ENCODE results near the gene TRIOBP. TPM values are rescaled to one million over a fixed set of nuclear protein-coding genes. Genes with fewer than 3 reads are reported as not detected.

Gene TRIOBP
- total and polyA plus RNA-seq, 2 of the 4 experiments (the other 2 are of a cell fraction): 46.4 to 69.8 TPM

DNA sequence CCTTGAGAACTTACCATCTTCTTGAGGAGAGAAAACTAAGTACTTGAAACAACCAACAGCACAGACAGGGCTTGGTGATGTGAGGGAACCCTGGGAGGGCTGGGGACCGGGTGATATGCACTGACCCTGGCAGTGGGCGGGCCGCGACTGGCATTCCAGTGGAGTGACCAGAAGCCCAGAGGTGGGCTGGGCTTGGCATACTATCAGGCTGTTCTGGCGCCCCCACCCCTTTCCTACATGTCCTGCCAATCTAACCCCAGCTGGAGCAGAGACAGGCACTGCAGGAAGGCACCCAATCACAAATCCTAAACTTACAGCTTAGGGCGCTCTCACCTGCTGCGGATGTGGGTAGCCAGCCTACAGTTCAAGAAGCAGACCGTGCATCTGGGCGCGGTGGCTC lies 56.9 kb downstream of the TRIOBP start:
- H4K91ac ChIP-seq (ENCODE audit: insufficient read depth, low read depth, low read length): peak overlapping the region; percentile 57
- H3K27me3 ChIP-seq (ENCODE audit: control insufficient read depth, insufficient read depth, low read length): no peaks in the 10 kb centered on the region
- ChIA-PET POLR2A (ENCODE audit: unreplicated experiment) (no interaction called here), CTCF (no interaction called here)
- peak overlapping the region; percentile 66 for H2BK5ac ChIP-seq (ENCODE audit: low read depth, low read length, poor library complexity, severe bottlenecking)
- H2AK9ac ChIP-seq (replicated peaks; ENCODE audit: low read depth, low read length, poor library complexity): peak overlapping the region; percentile 63
- intact Hi-C loops (cut with micrococcal nuclease) (no loop called here), dilution Hi-C loops (cut with HindIII; ENCODE audit: low sequenced_read_pairs, unreplicated experiment) (no loop called here), in situ Hi-C loops (cut with MboI; ENCODE audit: low sequenced_read_pairs) (no loop called here)
- H2BK20ac ChIP-seq (ENCODE audit: low read depth, low read length): peak overlapping the region; percentile 57
- H2BK15ac ChIP-seq (ENCODE audit: low read depth, low read length): peak overlapping the region; percentile 89; the same call in 1 of the 3 replicates
- BruUV-seq (replicated peaks): no TSS peak
- peaks cover 50% of the 10 kb centered on the region for H3K36me3 ChIP-seq (ENCODE audit: control insufficient read depth, insufficient read depth, low read length)
- peak overlapping the region; percentile 86; the same call in 1 of the 2 replicates for H2AK5ac ChIP-seq (ENCODE audit: low read depth, low read length)
- peak overlapping the region; percentile 48 for H3K23ac ChIP-seq (ENCODE audit: low read depth, low read length)
- DNase-seq (peak; percentile 33), ATAC-seq (ENCODE audit: low read depth) (no peak)
- 100% methylated on average over 1 of the region's 10 CpGs; no CpG with 5 or more reads in 1 of the 2 experiments for WGBS, 2 experiments (ENCODE audit: extremely low coverage in 2 of 2, insufficient read length in 1 of 2)
- peaks cover 44% of the 10 kb centered on the region for H3K4me1 ChIP-seq (ENCODE audit: control insufficient read depth, insufficient read depth, low read length)
- H3K79me1 ChIP-seq (ENCODE audit: low read depth in 1 of 2, low read length in 2 of 2): peaks cover 37 to 90% of the 10 kb centered on the region in 2 experiments
- H3K9me3 ChIP-seq (ENCODE audit: control insufficient read depth, insufficient read depth, low read length): no peaks in the 10 kb centered on the region
- H3K14ac ChIP-seq (replicated peaks; ENCODE audit: low read depth, low read length): peak overlapping the region; percentile 81; the same call in 1 of the 2 replicates
- H4K5ac ChIP-seq (ENCODE audit: low read depth, low read length): peak overlapping the region; percentile 37; the same call in 1 of the 2 replicates
- no peak overlapping the region for H3K56ac ChIP-seq (ENCODE audit: extremely low read depth, insufficient read depth, low read length)
- H3K9ac ChIP-seq (ENCODE audit: low read depth, low read length): no peak overlapping the region
- peaks cover 39% of the 10 kb centered on the region for H4K20me1 ChIP-seq (ENCODE audit: insufficient read depth, low read length)
- H3K4me2 ChIP-seq (ENCODE audit: low read depth, low read length): no peak overlapping the region; the same call in 1 of the 2 replicates
- H4K8ac ChIP-seq (ENCODE audit: low read depth in 2 of 2, low read length in 2 of 2): peak overlapping the region; percentile 29 to 73; a peak in 3 of 4 replicates
- TF ChIP-seq, protein P1, sequence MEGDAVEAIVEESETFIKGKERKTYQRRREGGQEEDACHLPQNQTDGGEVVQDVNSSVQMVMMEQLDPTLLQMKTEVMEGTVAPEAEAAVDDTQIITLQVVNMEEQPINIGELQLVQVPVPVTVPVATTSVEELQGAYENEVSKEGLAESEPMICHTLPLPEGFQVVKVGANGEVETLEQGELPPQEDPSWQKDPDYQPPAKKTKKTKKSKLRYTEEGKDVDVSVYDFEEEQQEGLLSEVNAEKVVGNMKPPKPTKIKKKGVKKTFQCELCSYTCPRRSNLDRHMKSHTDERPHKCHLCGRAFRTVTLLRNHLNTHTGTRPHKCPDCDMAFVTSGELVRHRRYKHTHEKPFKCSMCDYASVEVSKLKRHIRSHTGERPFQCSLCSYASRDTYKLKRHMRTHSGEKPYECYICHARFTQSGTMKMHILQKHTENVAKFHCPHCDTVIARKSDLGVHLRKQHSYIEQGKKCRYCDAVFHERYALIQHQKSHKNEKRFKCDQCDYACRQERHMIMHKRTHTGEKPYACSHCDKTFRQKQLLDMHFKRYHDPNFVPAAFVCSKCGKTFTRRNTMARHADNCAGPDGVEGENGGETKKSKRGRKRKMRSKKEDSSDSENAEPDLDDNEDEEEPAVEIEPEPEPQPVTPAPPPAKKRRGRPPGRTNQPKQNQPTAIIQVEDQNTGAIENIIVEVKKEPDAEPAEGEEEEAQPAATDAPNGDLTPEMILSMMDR (conservative IDR thresholded peaks at IDR 0.05; ENCODE audit: low read depth, low read length): no peak
- no peak for TF ChIP-seq CEBPB (IDR thresholded peaks at IDR 0.05; ENCODE audit: low read depth, low read length)
- H2BK120ac ChIP-seq (ENCODE audit: low read depth, low read length): peak overlapping the region; percentile 88
- no peak overlapping the region for H3K4me3 ChIP-seq (ENCODE audit: insufficient read depth, low read depth, low read length)
- H3K9me1 ChIP-seq (ENCODE audit: insufficient read depth, low read length): peaks cover 26% of the 10 kb centered on the region
- peak overlapping the region; percentile 83 for H3K4ac ChIP-seq (ENCODE audit: low read depth, low read length)
- H3K18ac ChIP-seq (ENCODE audit: low read depth, low read length): no peak overlapping the region
- H3K27ac ChIP-seq (ENCODE audit: insufficient read depth, low read length): no peak overlapping the region
- no peak overlapping the region for H2AFZ ChIP-seq (replicated peaks; ENCODE audit: low read length, poor library complexity)

Data from IMR-90 (cell line).